Calu3 (cell line): Measurements from ENCODE around the gene ZNF786. TPM values are rescaled to one million over a fixed set of nuclear protein-coding genes. Genes with fewer than 3 reads are reported as not detected.

ENCODE experiments used
- BruUV-seq: library from RNA; stranded (reverse); fragments of 400-500 nt; replicated peaks from 2 replicates; lab custom pipeline; 2021; lab: Mats Ljungman, UMichigan
- CTCF ChIA-PET: fragments of 300-600 bp; sonication (Branson Sonifier 250); formaldehyde crosslinking; loops from one replicate; lab custom pipeline; 2022; ENCODE audit warnings: antibody characterized with exemption; lab: Charles Lee
- DNase-seq: peaks from one replicate; pipeline ENCODE4 v3.0.0; 2022
- H3K27ac Mint-ChIP-seq: one replicate; pipeline ENCODE4 v1.8.0; 2022; ENCODE audit warnings: mixed read lengths; ENCODE audit not compliant: unreplicated experiment
- H3K27me3 Mint-ChIP-seq: one replicate; pipeline ENCODE4 v1.8.0; 2022; ENCODE audit warnings: mixed read lengths; ENCODE audit not compliant: unreplicated experiment
- H3K36me3 Mint-ChIP-seq: one replicate; pipeline ENCODE4 v1.8.0; 2022; ENCODE audit warnings: mild to moderate bottlenecking, moderate library complexity, mixed read lengths; ENCODE audit not compliant: insufficient read depth, unreplicated experiment
- H3K4me1 Mint-ChIP-seq: one replicate; pipeline ENCODE4 v1.8.0; 2022; ENCODE audit warnings: mild to moderate bottlenecking, low read depth, mixed read lengths; ENCODE audit not compliant: unreplicated experiment
- H3K4me3 Mint-ChIP-seq: one replicate; pipeline ENCODE4 v1.8.0; 2022; ENCODE audit warnings: mild to moderate bottlenecking, low read depth, moderate library complexity, mixed read lengths; ENCODE audit not compliant: unreplicated experiment
- H3K9me3 Mint-ChIP-seq: one replicate; pipeline ENCODE4 v1.8.0; 2022; ENCODE audit warnings: low read depth, mixed read lengths; ENCODE audit not compliant: unreplicated experiment
- intact Hi-C: fragments of 100-400 bp; cut with micrococcal nuclease; formaldehyde crosslinking; loops from one replicate; pipeline ENCODE4 v1.10.0; 2022; ENCODE audit not compliant: unreplicated experiment
- total RNA-seq: library from RNA; stranded (reverse); gene quantifications from 2 replicates; pipeline ENCODE4 v1.2.3, GENCODE V29; 2022
- TF ChIP-seq, protein P1 (sequence below): fragments of 200-600 bp; IDR thresholded peaks from one replicate; pipeline ENCODE4 v1.8.0; 2022; ENCODE audit warnings: antibody characterized with exemption; ENCODE audit not compliant: unreplicated experiment

ZNF786 gene
- total RNA-seq, 1 experiment from 2014 or later, result 9.8 TPM

DNA sequence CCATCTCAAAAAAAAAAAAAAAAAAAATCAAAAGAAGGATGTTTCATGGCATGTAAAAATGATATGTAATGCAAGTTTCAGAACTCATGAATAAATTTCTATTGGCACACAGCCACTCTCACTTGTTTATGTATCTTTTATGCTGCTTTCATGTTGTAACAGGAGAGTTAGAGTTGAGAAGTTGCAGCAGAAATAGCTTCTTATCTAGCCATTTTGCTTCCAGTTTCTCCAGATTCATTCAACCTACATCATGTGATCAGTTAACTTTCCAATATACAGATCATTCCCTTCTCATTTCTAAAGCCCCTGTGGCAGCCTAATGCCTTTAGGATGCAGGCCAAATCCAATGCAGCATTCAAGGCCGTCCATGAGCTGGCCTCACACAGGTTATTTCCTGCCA lies 30.4 kb downstream of the ZNF786 start:
- TF ChIP-seq, protein P1, sequence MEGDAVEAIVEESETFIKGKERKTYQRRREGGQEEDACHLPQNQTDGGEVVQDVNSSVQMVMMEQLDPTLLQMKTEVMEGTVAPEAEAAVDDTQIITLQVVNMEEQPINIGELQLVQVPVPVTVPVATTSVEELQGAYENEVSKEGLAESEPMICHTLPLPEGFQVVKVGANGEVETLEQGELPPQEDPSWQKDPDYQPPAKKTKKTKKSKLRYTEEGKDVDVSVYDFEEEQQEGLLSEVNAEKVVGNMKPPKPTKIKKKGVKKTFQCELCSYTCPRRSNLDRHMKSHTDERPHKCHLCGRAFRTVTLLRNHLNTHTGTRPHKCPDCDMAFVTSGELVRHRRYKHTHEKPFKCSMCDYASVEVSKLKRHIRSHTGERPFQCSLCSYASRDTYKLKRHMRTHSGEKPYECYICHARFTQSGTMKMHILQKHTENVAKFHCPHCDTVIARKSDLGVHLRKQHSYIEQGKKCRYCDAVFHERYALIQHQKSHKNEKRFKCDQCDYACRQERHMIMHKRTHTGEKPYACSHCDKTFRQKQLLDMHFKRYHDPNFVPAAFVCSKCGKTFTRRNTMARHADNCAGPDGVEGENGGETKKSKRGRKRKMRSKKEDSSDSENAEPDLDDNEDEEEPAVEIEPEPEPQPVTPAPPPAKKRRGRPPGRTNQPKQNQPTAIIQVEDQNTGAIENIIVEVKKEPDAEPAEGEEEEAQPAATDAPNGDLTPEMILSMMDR, result no peak
- H3K4me1 Mint-ChIP-seq, result peaks cover 8% of the 10 kb centered on the region

DNA sequence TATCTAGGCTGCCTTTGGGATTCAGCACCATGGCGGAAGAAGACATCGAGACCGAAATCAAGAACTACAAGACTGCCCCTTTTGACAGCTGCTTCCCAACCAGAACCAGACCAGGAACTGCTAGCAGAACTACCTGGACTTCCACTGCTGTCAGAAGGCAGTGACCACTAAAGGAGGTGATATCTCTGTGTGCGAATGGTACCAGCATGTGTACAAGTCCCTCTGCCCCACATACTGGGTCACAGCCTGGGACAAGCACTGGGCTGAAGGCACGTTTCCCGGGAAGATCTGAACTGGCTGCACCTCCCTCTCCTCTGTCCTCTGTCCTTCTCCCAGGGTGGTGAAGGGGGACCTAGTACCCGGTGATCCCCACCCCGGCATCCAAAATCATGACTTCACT lies 36.6 kb downstream of the ZNF786 start:
- Mint-ChIP-seq H3K27me3 (no peaks in the 10 kb centered on the region), H3K9me3 (peaks cover 2% of the 10 kb centered on the region), H3K27ac (no peak overlapping the region), H3K4me3 (no peak overlapping the region), H3K36me3 (peaks cover 11% of the 10 kb centered on the region), H3K4me1 (peaks cover 8% of the 10 kb centered on the region)
- CTCF ChIA-PET, result no interaction called here
- BruUV-seq, result no TSS peak
- intact Hi-C loops, result no loop called here
- no peak for DNase-seq
- TF ChIP-seq, protein P1, result no peak

More for the DNA sequence above, 30.4 kb downstream of the ZNF786 start:
- no peaks in the 10 kb centered on the region for H3K27me3 Mint-ChIP-seq
- intact Hi-C loops, result no loop called here
- H3K4me3 Mint-ChIP-seq, result no peak overlapping the region
- H3K36me3 Mint-ChIP-seq, result peaks cover 17% of the 10 kb centered on the region
- no peak for DNase-seq
- BruUV-seq, result no TSS peak
- peak overlapping the region; percentile 56 for H3K27ac Mint-ChIP-seq
- CTCF ChIA-PET, result interaction anchor here (0.6 to 1.1 kb wide), 2 partner anchors 9 to 11 kb away, joined by 4 read pairs; no protein-coding TSS in a partner anchor
- peaks cover 2% of the 10 kb centered on the region for H3K9me3 Mint-ChIP-seq

DNA sequence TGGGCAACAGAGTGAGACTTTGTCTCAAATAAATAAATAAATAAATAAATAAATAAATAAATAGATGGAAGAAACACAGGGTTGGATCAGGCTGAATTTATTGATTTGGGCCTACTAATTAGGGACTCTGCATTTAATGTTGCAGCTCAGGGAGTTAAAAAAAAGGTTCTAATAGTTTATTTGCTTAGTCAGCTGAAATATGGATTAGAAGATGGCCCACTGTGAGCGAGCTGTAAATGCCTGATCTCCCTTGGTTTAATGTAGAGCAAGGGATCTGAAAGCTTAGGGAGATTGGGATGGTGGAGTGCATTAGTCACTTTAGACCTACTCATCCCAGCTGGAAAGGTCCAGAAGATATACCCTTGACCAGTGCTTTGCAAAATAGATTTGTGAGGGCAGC lies 37.1 kb downstream of the ZNF786 start:
- BruUV-seq, result no TSS peak
- peaks cover 2% of the 10 kb centered on the region for H3K9me3 Mint-ChIP-seq
- H3K4me3 Mint-ChIP-seq, result no peak overlapping the region
- intact Hi-C loops, result no loop called here
- no peak overlapping the region for H3K27ac Mint-ChIP-seq
- DNase-seq, result no peak
- H3K4me1 Mint-ChIP-seq, result peaks cover 8% of the 10 kb centered on the region
- peaks cover 11% of the 10 kb centered on the region for H3K36me3 Mint-ChIP-seq
- H3K27me3 Mint-ChIP-seq, result no peaks in the 10 kb centered on the region
- TF ChIP-seq, protein P1, result no peak
- CTCF ChIA-PET, result no interaction called here

DNA sequence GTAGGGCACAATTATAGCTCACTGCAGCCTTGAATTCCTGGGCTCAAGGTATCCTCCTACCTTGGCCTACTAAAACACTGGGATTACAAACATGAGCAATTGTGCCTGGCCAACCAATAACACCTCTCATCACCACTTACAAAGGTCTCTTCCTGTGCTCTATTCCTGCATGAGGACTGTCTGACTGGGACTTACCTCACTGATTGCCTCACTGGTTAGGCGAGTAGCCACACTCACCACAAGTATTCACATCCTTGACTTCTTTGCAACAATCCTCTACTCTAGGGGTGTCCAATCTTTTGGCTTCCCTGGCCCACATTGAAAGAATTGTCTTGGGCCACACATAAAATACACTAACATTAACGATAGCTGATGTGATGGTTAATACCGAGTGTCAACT lies 39.6 kb downstream of the ZNF786 start:
- intact Hi-C loops, result no loop called here
- no peaks in the 10 kb centered on the region for H3K27me3 Mint-ChIP-seq
- no peak for DNase-seq
- H3K4me3 Mint-ChIP-seq, result no peak overlapping the region
- no TSS peak for BruUV-seq
- TF ChIP-seq, protein P1, result no peak
- CTCF ChIA-PET, result interaction anchor here (0.6 kb wide), 1 partner anchor 10 kb away, joined by 4 read pairs; no protein-coding TSS in a partner anchor
- no peak overlapping the region for H3K27ac Mint-ChIP-seq
- H3K36me3 Mint-ChIP-seq, result no peaks in the 10 kb centered on the region
- H3K9me3 Mint-ChIP-seq, result no peaks in the 10 kb centered on the region
- H3K4me1 Mint-ChIP-seq, result no peaks in the 10 kb centered on the region
